Measurements from ENCODE around the gene PALD1.

GRCh38 chr10:70507966-70508365 is 29.4 kb downstream of the PALD1 start:
- TF ChIP-seq EZH2 (IDR thresholded peaks at IDR 0.05; ENCODE audit: insufficient read depth, low read length) (no peak), CTCF (IDR thresholded peaks at IDR 0.05; ENCODE audit: insufficient read depth, low read depth, low read length) (no peak)
